DMS53 treated with DMSO at 0.1 percent for 48 hours (cell line): ENCODE results near the gene MLLT11.

Experiments used
- DNase-seq: peaks from one replicate; lab custom pipeline; 2025; ENCODE audit not compliant: unreplicated experiment; lab: John Stamatoyannopoulos, UW

Gene MLLT11

GRCh38 chr1:151060007-151060656, at the start of gene MLLT11:
Gene MLLT11, plus strand, starts transcription at chr1:151060397. Its CDS starts 6,828 bp downstream, at chr1:151067225.
- DNase-seq = peak; percentile 54

GRCh38 chr1:151011154-151011850, 48.9 kb upstream of the MLLT11 start:
- DNase-seq = no peak

- no peak for DNase-seq
Measured at GRCh38 chr1:151012684-151013471, 47.3 kb upstream of the MLLT11 start.

GRCh38 chr1:151013518-151013917, 46.7 kb upstream of the MLLT11 start:
- no peak for DNase-seq

GRCh38 chr1:151024540-151025146, 35.6 kb upstream of the MLLT11 start:
- DNase-seq = peak; percentile 59

- DNase-seq = no peak
Measured at GRCh38 chr1:151026460-151026859, 33.7 kb upstream of the MLLT11 start.

- DNase-seq = no peak
Measured at GRCh38 chr1:151032164-151032563, 28.0 kb upstream of the MLLT11 start.

GRCh38 chr1:151035167-151035566, 25.0 kb upstream of the MLLT11 start:
- DNase-seq = no peak

GRCh38 chr1:151036356-151036755, 23.8 kb upstream of the MLLT11 start, which contains the start of gene BNIPL:
Gene BNIPL, plus strand, starts transcription at chr1:151036586. Its CDS starts 140 bp downstream, at chr1:151036726.
- DNase-seq = no peak

- no peak for DNase-seq
Measured at GRCh38 chr1:151037032-151037431, 23.2 kb upstream of the MLLT11 start.

GRCh38 chr1:151039521-151039920, 20.7 kb upstream of the MLLT11 start:
- no peak for DNase-seq

GRCh38 chr1:151043163-151043562, 17.0 kb upstream of the MLLT11 start:
- no peak for DNase-seq

GRCh38 chr1:151047591-151047924, 12.6 kb upstream of the MLLT11 start, which contains the start of gene C1orf56:
Gene C1orf56, plus strand, starts transcription at chr1:151047751. Its CDS starts 97 bp downstream, at chr1:151047848.
- DNase-seq = peak; percentile 60

GRCh38 chr1:151047925-151048644, 12.1 kb upstream of the MLLT11 start:
- DNase-seq = peak; percentile 42

- no peak for DNase-seq
Measured at GRCh38 chr1:151048645-151049032, 11.6 kb upstream of the MLLT11 start.

GRCh38 chr1:151049458-151049857, 10.7 kb upstream of the MLLT11 start:
- DNase-seq = no peak

GRCh38 chr1:151050051-151050688, 10.0 kb upstream of the MLLT11 start:
- no peak for DNase-seq

GRCh38 chr1:151051356-151052009, 8.7 kb upstream of the MLLT11 start:
- DNase-seq = no peak

- DNase-seq = no peak
Measured at GRCh38 chr1:151054971-151055547, 5.1 kb upstream of the MLLT11 start.
